Activated B cell treated with CpG ODN at 0.5 μM for 24 hours (primary cell): ENCODE measurements around the gene LAMC1. TPM values are rescaled to one million over a fixed set of nuclear protein-coding genes. Genes with fewer than 3 reads are reported as not detected.

Source experiments
- ATAC-seq: fragments of 200-7000 bp; cut with Tn5 transposase; one replicate; pipeline ENCODE4 v1.10.0; 2021; ENCODE audit warnings: low read depth, mild to moderate bottlenecking, moderate library complexity
- CTCF ChIA-PET: fragments of 350-600 bp; sonication (Branson Sonifier 250); formaldehyde crosslinking; loops from one replicate; lab custom pipeline; 2021; ENCODE audit warnings: antibody characterized with exemption; lab: Charles Lee
- POLR2A ChIA-PET: fragments of 350-600 bp; sonication (Branson Sonifier 250); formaldehyde crosslinking; loops from one replicate; lab custom pipeline; 2021; ENCODE audit warnings: antibody characterized with exemption; lab: Charles Lee
- DNase-seq: peaks from one replicate; pipeline ENCODE4 v3.0.0; 2022
- H3K27ac Mint-ChIP-seq: one replicate; pipeline ENCODE4 v1.8.0; 2020; ENCODE audit warnings: mixed read lengths
- H3K27me3 Mint-ChIP-seq: one replicate; pipeline ENCODE4 v1.8.0; 2021; ENCODE audit warnings: mixed read lengths
- H3K36me3 Mint-ChIP-seq: one replicate; pipeline ENCODE4 v1.8.0; 2021; ENCODE audit warnings: low read depth, mixed read lengths
- H3K4me1 Mint-ChIP-seq: one replicate; pipeline ENCODE4 v1.8.0; 2021; ENCODE audit warnings: mixed read lengths
- H3K4me3 Mint-ChIP-seq: one replicate; pipeline ENCODE4 v1.8.0; 2020; ENCODE audit warnings: mild to moderate bottlenecking, mixed read lengths
- H3K9me3 Mint-ChIP-seq: one replicate; pipeline ENCODE4 v1.8.0; 2020; ENCODE audit warnings: mixed read lengths
- CTCF ChIP-seq: fragments of 200-600 bp; IDR thresholded peaks from one replicate; pipeline ENCODE4 v1.8.0; 2022; ENCODE audit warnings: antibody characterized with exemption, mild to moderate bottlenecking
- intact Hi-C: fragments of 100-400 bp; cut with micrococcal nuclease; formaldehyde crosslinking; loops from one replicate; pipeline ENCODE4 v1.15.1; 2024
- total RNA-seq: library from RNA; stranded (reverse); gene quantifications from 2 replicates; pipeline ENCODE4 v1.2.3, GENCODE V29; 2022

Gene LAMC1
- total RNA-seq, 1 donor from 2014 or later, result 31.8 TPM

GRCh38 chr1:183077097-183077496, 53.9 kb downstream of the LAMC1 start:
- no peak for TF ChIP-seq CTCF
- Mint-ChIP-seq H3K27ac (no peak overlapping the region), H3K9me3 (no peaks in the 10 kb centered on the region), H3K4me1 (peaks cover 17% of the 10 kb centered on the region), H3K36me3 (no peaks in the 10 kb centered on the region), H3K27me3 (peaks cover 9% of the 10 kb centered on the region), H3K4me3 (no peak overlapping the region)
- ChIA-PET POLR2A (no interaction called here), CTCF (no interaction called here)
- ATAC-seq (no peak), DNase-seq (no peak)
- intact Hi-C loops, result no loop called here

GRCh38 chr1:183079712-183080388, 56.6 kb downstream of the LAMC1 start:
- ChIA-PET CTCF (no interaction called here), POLR2A (interaction anchor here (0.6 kb wide), 1 partner anchor 19 kb away, joined by 4 read pairs; no protein-coding TSS in a partner anchor)
- no peak for TF ChIP-seq CTCF
- Mint-ChIP-seq H3K9me3 (no peaks in the 10 kb centered on the region), H3K36me3 (no peaks in the 10 kb centered on the region), H3K4me1 (peaks cover 18% of the 10 kb centered on the region), H3K27ac (no peak overlapping the region), H3K27me3 (peaks cover 3% of the 10 kb centered on the region), H3K4me3 (no peak overlapping the region)
- intact Hi-C loops, result no loop called here
- DNase-seq (no peak), ATAC-seq (no peak)

GRCh38 chr1:183080406-183080805, 57.2 kb downstream of the LAMC1 start:
- intact Hi-C loops, result no loop called here
- Mint-ChIP-seq H3K27me3 (peaks cover 3% of the 10 kb centered on the region), H3K27ac (no peak overlapping the region), H3K9me3 (no peaks in the 10 kb centered on the region), H3K36me3 (no peaks in the 10 kb centered on the region), H3K4me1 (peaks cover 23% of the 10 kb centered on the region), H3K4me3 (no peak overlapping the region)
- POLR2A ChIA-PET, result interaction anchor here (0.6 kb wide), 1 partner anchor 20 kb away, joined by 4 read pairs; no protein-coding TSS in a partner anchor
- DNase-seq (no peak), ATAC-seq (no peak)
- CTCF ChIA-PET, result no interaction called here
- no peak for TF ChIP-seq CTCF

GRCh38 chr1:183081402-183082120, 58.3 kb downstream of the LAMC1 start:
- Mint-ChIP-seq H3K4me1 (peaks cover 27% of the 10 kb centered on the region), H3K4me3 (no peak overlapping the region), H3K9me3 (no peaks in the 10 kb centered on the region), H3K27me3 (peaks cover 3% of the 10 kb centered on the region), H3K27ac (no peak overlapping the region), H3K36me3 (no peaks in the 10 kb centered on the region)
- ATAC-seq (no peak), DNase-seq (no peak)
- ChIA-PET CTCF (no interaction called here), POLR2A (no interaction called here)
- intact Hi-C loops, result no loop called here
- no peak for TF ChIP-seq CTCF

GRCh38 chr1:183082650-183083049, 59.4 kb downstream of the LAMC1 start:
- no peaks in the 10 kb centered on the region for H3K9me3 Mint-ChIP-seq
- intact Hi-C loops, result no loop called here
- ATAC-seq, result no peak
- DNase-seq, result no peak
- CTCF ChIA-PET, result no interaction called here
- H3K4me1 Mint-ChIP-seq, result peaks cover 27% of the 10 kb centered on the region
- H3K27me3 Mint-ChIP-seq, result no peaks in the 10 kb centered on the region
- H3K36me3 Mint-ChIP-seq, result no peaks in the 10 kb centered on the region
- no peak overlapping the region for H3K4me3 Mint-ChIP-seq
- no peak for TF ChIP-seq CTCF
- no peak overlapping the region for H3K27ac Mint-ChIP-seq
- POLR2A ChIA-PET, result no interaction called here
